Neuronal stem cell (in vitro differentiated cells): ENCODE results near the gene ARHGAP21.

Source experiments
- DNase-seq: peaks from one replicate; pipeline ENCODE4 v3.0.0-alpha.2; 2013; ENCODE audit warnings: low spot score
- H2AFZ ChIP-seq: one replicate; pipeline ENCODE4 v1.6.1; 2013; ENCODE audit warnings: mild to moderate bottlenecking, low read length, inconsistent platforms
- H2AK5ac ChIP-seq: 2 replicates; pipeline ENCODE4 v1.6.1; 2013; ENCODE audit warnings: low read depth, mild to moderate bottlenecking, inconsistent platforms, low read length, moderate library complexity, mixed read lengths
- H2BK120ac ChIP-seq: 2 replicates; pipeline ENCODE4 v1.6.1; 2013; ENCODE audit warnings: low read depth, mild to moderate bottlenecking, inconsistent platforms, low read length, moderate library complexity, mixed read lengths
- H2BK12ac ChIP-seq: one replicate; pipeline ENCODE4 v1.6.1; 2013; ENCODE audit warnings: low read length, inconsistent platforms
- H2BK15ac ChIP-seq: 2 replicates; pipeline ENCODE4 v1.6.1; 2013; ENCODE audit warnings: mild to moderate bottlenecking, low read length, inconsistent platforms, mixed read lengths
- H2BK5ac ChIP-seq: one replicate; pipeline ENCODE4 v1.6.1; 2013; ENCODE audit warnings: inconsistent platforms, mild to moderate bottlenecking, low read length, moderate library complexity
- H3K14ac ChIP-seq: one replicate; pipeline ENCODE4 v1.6.1; 2013; ENCODE audit warnings: low read length, inconsistent platforms
- H3K18ac ChIP-seq: 2 replicates; pipeline ENCODE4 v1.6.1; 2013; ENCODE audit warnings: low read length, inconsistent platforms
- H3K23ac ChIP-seq: 2 replicates; pipeline ENCODE4 v1.6.1; 2013; ENCODE audit warnings: low read depth, mild to moderate bottlenecking, mixed read lengths, low read length, inconsistent platforms; ENCODE audit not compliant: poor library complexity
- H3K27ac ChIP-seq: replicated peaks from 3 replicates; pipeline ENCODE4 v1.5.1; 2013; ENCODE audit warnings: low read length, inconsistent platforms
- H3K27me3 ChIP-seq, 3 experiments: 2 replicates each; pipeline ENCODE4 v1.6.1; 2013; ENCODE audit warnings: low read length in 3 of 3, mild to moderate bottlenecking in 2 of 3, inconsistent platforms in 1 of 3, low read depth in 1 of 3, mixed read lengths in 1 of 3, moderate library complexity in 1 of 3; ENCODE audit not compliant: control insufficient read depth in 3 of 3, insufficient read depth in 3 of 3
- H3K36me3 ChIP-seq, 2 donors: replicated peaks in 1 of 2; 2 replicates each; pipeline ENCODE4 v1.6.1; 2013; ENCODE audit warnings: low read length in 2 of 2; ENCODE audit not compliant: control insufficient read depth in 2 of 2, insufficient read depth in 2 of 2
- H3K4ac ChIP-seq: 2 replicates; pipeline ENCODE4 v1.6.1; 2013; ENCODE audit warnings: inconsistent platforms, mild to moderate bottlenecking, low read length, moderate library complexity
- H3K4me1 ChIP-seq, 2 donors: 1 replicate in 1 of 2; 2 replicates in 1 of 2; pipeline ENCODE4 v1.6.1; 2013; ENCODE audit warnings: low read length in 2 of 2, low read depth in 1 of 2; ENCODE audit not compliant: control insufficient read depth in 2 of 2, insufficient read depth in 1 of 2
- H3K4me2 ChIP-seq: one replicate; pipeline ENCODE4 v1.6.1; 2013; ENCODE audit warnings: mild to moderate bottlenecking, low read length, inconsistent platforms; ENCODE audit not compliant: insufficient read depth, poor library complexity, severe bottlenecking
- H3K4me3 ChIP-seq, 2 donors: 2 replicates each; pipeline ENCODE4 v1.5.1; 2013; ENCODE audit warnings: low read length in 2 of 2, mild to moderate bottlenecking in 2 of 2, inconsistent platforms in 1 of 2, moderate library complexity in 1 of 2
- H3K79me1 ChIP-seq: one replicate; pipeline ENCODE4 v1.6.1; 2013; ENCODE audit warnings: low read depth, mild to moderate bottlenecking, inconsistent platforms, low read length, moderate library complexity
- H3K9ac ChIP-seq: one replicate; pipeline ENCODE4 v1.6.1; 2013; ENCODE audit warnings: mild to moderate bottlenecking, low read depth, low read length, inconsistent platforms; ENCODE audit not compliant: poor library complexity
- H3K9me3 ChIP-seq, 2 donors: replicated peaks in 1 of 2; 2 replicates each; pipeline versions ENCODE3 to v1.6.1; 2013; ENCODE audit warnings: low read length in 2 of 2, mild to moderate bottlenecking in 2 of 2, inconsistent platforms in 1 of 2, low read depth in 1 of 2, mixed read lengths in 1 of 2, moderate library complexity in 1 of 2; ENCODE audit not compliant: control insufficient read depth in 2 of 2, insufficient read depth in 1 of 2
- H4K8ac ChIP-seq: one replicate; pipeline ENCODE4 v1.6.1; 2013; ENCODE audit warnings: low read depth, mild to moderate bottlenecking, inconsistent platforms, low read length, moderate library complexity
- H4K91ac ChIP-seq: one replicate; pipeline ENCODE4 v1.6.1; 2013; ENCODE audit warnings: low read length, low read depth, mild to moderate bottlenecking, inconsistent platforms; ENCODE audit not compliant: poor library complexity
- WGBS, 2 donors: extraction: QIAGEN DNeasy Blood & Tissue Kit; methylation state at CpG; one replicate each; pipeline ENCODE4 v1.1.7; 2013; ENCODE audit warnings: missing lambda C conversion rate in 2 of 2, mixed read lengths in 1 of 2; ENCODE audit not compliant: insufficient read length in 2 of 2, insufficient replicate concordance in 1 of 2; ENCODE audit errors: extremely low coverage in 2 of 2; 5-methylcytosine and 5-hydroxymethylcytosine counted together

The ARHGAP21 gene

GRCh38 chr10:24597426-24597825, 126.3 kb downstream of the ARHGAP21 start:
- no peak overlapping the region for H2BK120ac ChIP-seq
- H3K4me1 ChIP-seq, result no peaks in the 10 kb centered on the region
- no peaks in the 10 kb centered on the region for H3K79me1 ChIP-seq
- H3K4me3 ChIP-seq, result no peak overlapping the region
- H3K27ac ChIP-seq, result no peak overlapping the region
- no peak overlapping the region for H2BK15ac ChIP-seq
- H3K36me3 ChIP-seq, result peaks cover 7 to 100% of the 10 kb centered on the region in 2 donors
- no peak overlapping the region for H3K9ac ChIP-seq
- no peak for DNase-seq
- no peak overlapping the region for H4K8ac ChIP-seq
- H3K18ac ChIP-seq, result no peak overlapping the region
- H3K9me3 ChIP-seq, result no peaks in the 10 kb centered on the region
- H3K4me2 ChIP-seq, result no peak overlapping the region
- no peak overlapping the region for H2BK5ac ChIP-seq
- H2AFZ ChIP-seq, result no peak overlapping the region
- WGBS, 2 donors, result no CpG with 5 or more reads among the region's 7 CpGs
- H2AK5ac ChIP-seq, result no peak overlapping the region
- no peak overlapping the region for H3K14ac ChIP-seq
- H4K91ac ChIP-seq, result no peak overlapping the region
- no peaks in the 10 kb centered on the region for H3K27me3 ChIP-seq
- H3K4ac ChIP-seq, result no peak overlapping the region
- H2BK12ac ChIP-seq, result no peak overlapping the region
- no peak overlapping the region for H3K23ac ChIP-seq

GRCh38 chr10:24596217-24596930, 127.3 kb downstream of the ARHGAP21 start:
- Histone ChIP-seq H3K4me3 (no peak overlapping the region), H3K27ac (no peak overlapping the region), H2AK5ac (no peak overlapping the region), H3K79me1 (no peaks in the 10 kb centered on the region), H4K8ac (no peak overlapping the region), H3K18ac (no peak overlapping the region), H3K36me3 (peaks cover 10 to 100% of the 10 kb centered on the region in 2 donors), H3K4me1 (no peaks in the 10 kb centered on the region), H2BK120ac (no peak overlapping the region), H2BK5ac (no peak overlapping the region), H3K9ac (no peak overlapping the region), H2BK15ac (no peak overlapping the region), H3K14ac (no peak overlapping the region), H3K9me3 (no peaks in the 10 kb centered on the region), H4K91ac (no peak overlapping the region), H3K4ac (no peak overlapping the region), H3K4me2 (no peak overlapping the region), H3K27me3 (no peaks in the 10 kb centered on the region), H2AFZ (no peak overlapping the region), H3K23ac (no peak overlapping the region), H2BK12ac (no peak overlapping the region)
- DNase-seq, result no peak
- no CpG with 5 or more reads among the region's 11 CpGs for WGBS, 2 donors

GRCh38 chr10:24590697-24591457, 132.8 kb downstream of the ARHGAP21 start:
- no peak overlapping the region for H3K4ac ChIP-seq
- H2BK15ac ChIP-seq, result no peak overlapping the region
- no peak overlapping the region for H3K4me3 ChIP-seq
- H4K8ac ChIP-seq, result no peak overlapping the region
- H3K9me3 ChIP-seq, result no peaks in the 10 kb centered on the region
- no peak for DNase-seq
- H3K23ac ChIP-seq, result no peak overlapping the region
- H3K79me1 ChIP-seq, result no peaks in the 10 kb centered on the region
- H3K27ac ChIP-seq, result no peak overlapping the region
- no peaks in the 10 kb centered on the region for H3K27me3 ChIP-seq
- peaks cover 5 to 100% of the 10 kb centered on the region in 2 donors for H3K36me3 ChIP-seq
- no peak overlapping the region for H3K4me2 ChIP-seq
- H2AFZ ChIP-seq, result no peak overlapping the region
- no peaks in the 10 kb centered on the region for H3K4me1 ChIP-seq
- no peak overlapping the region for H3K9ac ChIP-seq
- H3K18ac ChIP-seq, result no peak overlapping the region
- no peak overlapping the region for H2BK12ac ChIP-seq
- H2BK5ac ChIP-seq, result no peak overlapping the region
- no peak overlapping the region for H2AK5ac ChIP-seq
- no peak overlapping the region for H3K14ac ChIP-seq
- H2BK120ac ChIP-seq, result no peak overlapping the region
- H4K91ac ChIP-seq, result no peak overlapping the region

- Histone ChIP-seq H3K4me2 (no peak overlapping the region), H3K9me3 (no peaks in the 10 kb centered on the region), H3K79me1 (no peaks in the 10 kb centered on the region), H3K36me3 (peaks cover 8 to 98% of the 10 kb centered on the region in 2 donors), H3K27me3 (no peaks in the 10 kb centered on the region), H3K27ac (no peak overlapping the region), H2AK5ac (no peak overlapping the region), H3K4me3 (no peak overlapping the region), H3K14ac (no peak overlapping the region), H3K9ac (no peak overlapping the region), H4K91ac (no peak overlapping the region), H3K18ac (no peak overlapping the region), H2BK12ac (no peak overlapping the region), H2BK5ac (no peak overlapping the region), H3K23ac (no peak overlapping the region), H3K4me1 (no peaks in the 10 kb centered on the region), H3K4ac (no peak overlapping the region), H2BK15ac (no peak overlapping the region), H2AFZ (no peak overlapping the region), H4K8ac (no peak overlapping the region), H2BK120ac (no peak overlapping the region)
- no peak for DNase-seq
- WGBS, 2 donors, result no CpG with 5 or more reads among the region's 2 CpGs
These were observed 134.4 kb downstream of the ARHGAP21 start for GRCh38 chr10:24589265-24589664.
